Heart left ventricle (tissue), 16 donors: ENCODE measurements around the gene SCNN1G. TPM values are rescaled to one million over a fixed set of nuclear protein-coding genes. Genes with fewer than 3 reads are reported as not detected.

Experiments
- ATAC-seq, 4 donors: fragments of 200-7000 bp; cut with Tn5 transposase; one replicate each; pipeline ENCODE4 v1.9.1; 2020 to 2022; ENCODE audit warnings: moderate library complexity in 4 of 4, mild to moderate bottlenecking in 3 of 4, moderate number of reproducible peaks in 1 of 4
- DNase-seq, 5 donors: peaks; one replicate each; pipeline ENCODE4 v3.0.0-alpha.2; 2020
- H3K27ac ChIP-seq, 12 donors: fragments of 200-600 bp; sonication (generic) in 4 of 12; one replicate each; pipeline versions ENCODE4 v1.5.0 to v1.8.0; 2016 to 2022; ENCODE audit warnings: mild to moderate bottlenecking in 2 of 12
- H3K27me3 ChIP-seq, 9 donors: fragments of 200-600 bp; sonication (generic) in 2 of 9; one replicate each; pipeline versions ENCODE4 v1.5.1 to v1.8.0; 2016 to 2022; ENCODE audit warnings: mild to moderate bottlenecking in 3 of 9
- H3K36me3 ChIP-seq, 9 donors: fragments of 200-600 bp; sonication (generic) in 2 of 9; one replicate each; pipeline versions ENCODE4 v1.5.0 to v1.8.0; 2018 to 2022; ENCODE audit warnings: mild to moderate bottlenecking in 2 of 9
- H3K4me1 ChIP-seq, 12 donors: fragments of 200-600 bp; sonication (generic) in 4 of 12; one replicate each; pipeline versions ENCODE4 v1.5.0 to v1.8.0; 2016 to 2022; ENCODE audit warnings: mild to moderate bottlenecking in 3 of 12
- H3K4me3 ChIP-seq, 12 donors: fragments of 200-600 bp; sonication (generic) in 4 of 12; one replicate each; pipeline versions ENCODE4 v1.5.0 to v1.8.0; 2017 to 2022; ENCODE audit warnings: mild to moderate bottlenecking in 9 of 12, moderate library complexity in 4 of 12
- H3K9me3 ChIP-seq, 12 donors: fragments of 200-600 bp; sonication (generic) in 4 of 12; one replicate each; pipeline versions ENCODE4 v1.5.0 to v1.8.0; 2016 to 2022; ENCODE audit warnings: mild to moderate bottlenecking in 1 of 12
- CTCF ChIP-seq, 12 donors: fragments of 200-600 bp; sonication (generic) in 4 of 12; IDR thresholded peaks; one replicate each; pipeline versions ENCODE4 v1.5.0 to v1.8.0; 2018 to 2022; ENCODE audit warnings: antibody characterized with exemption in 12 of 12, mild to moderate bottlenecking in 5 of 12
- POLR2A ChIP-seq, 2 donors: fragments of 450-650 bp; IDR thresholded peaks; one replicate each; pipeline ENCODE4 v1.6.1; 2017; ENCODE audit warnings: antibody characterized with exemption in 2 of 2, mild to moderate bottlenecking in 2 of 2, moderate library complexity in 2 of 2
- WGBS, 4 donors: extraction: QIAGEN DNeasy Blood & Tissue Kit in 2 of 4; methylation state at CpG; one replicate each; pipeline versions ENCODE4 v1.1.5 to v1.1.7; 2013 to 2018; 5-methylcytosine and 5-hydroxymethylcytosine counted together
- intact Hi-C, 10 donors: fragments of 100-400 bp; cut with DNase I; formaldehyde crosslinking; loops; one replicate each; pipeline versions ENCODE4 v1.11.1 to v1.14.2; 2022
- polyA plus RNA-seq, 2 donors: library from polyadenylated mRNA; stranded (reverse); fragments of 200-250 nt; gene quantifications; one replicate each; pipeline ENCODE4 v1.2.3, GENCODE V29; 2013
- total RNA-seq, 9 donors: library from RNA; depleted of rRNA in 2 of 9; stranded (reverse); fragments of >200 nt in 2 of 9; fragmentation: NEBNext Ultra II Directional in 3 of 9; extraction: Animal tissue kit (Norgen Biotek cat#: 25700) in 3 of 9; gene quantifications; one replicate each; pipeline versions ENCODE4 v1.1.0 to v1.2.4, GENCODE V29; 2016 to 2023
- donor health status: ischemic (EF 13 %, LVEDD 7.1; RV severe dilation, severe dysfunction).
- donor health status: healthy with polysubstance abuse.
- donor health status: DM: no; HTN: yes; CAD: no.
- donor health status: DM: no; HTN: no; CAD: no.
- donor health status: ischemic (EF 25% LVEDD 6.9; RV normal size, moderate dysfunction).
- donor health status: ischemic (EF 25% LVEDD 5.7; RV mildly dilated, moderate dysfunction).
- donor health status: healthy.
- donor health status: DM: yes; HTN: yes; CAD: no.
- donor health status: ischemic (EF 35%, LVEDD 5.7; RV mildly dilated, moderate dysfunction).
- donor health status: nonischemic (EF 11% LVEDD 7.7; RV severe dilation, severe dysfunction).
- donor health status: DM: yes; HTN: yes; CAD: no.
- donor health status: PGD.
- donor health status: ischemic (EF 29% LVEDD 5.4; RV normal size, mild dysfunction).
- donor health status: nonischemic (EF 23%, LVEDD 6.1; RV moderate dilation, normal function).

The SCNN1G gene
- total and polyA plus RNA-seq, 11 donors, result 0.03 to 0.20 (median 0.12) TPM; not detected in 7

GRCh38 chr16:23202166-23202565 lies 19.6 kb downstream of the SCNN1G start:
- H3K27ac ChIP-seq, result no peak overlapping the region
- TF ChIP-seq CTCF (IDR thresholded peaks at IDR 0.05) (no peak), POLR2A (IDR thresholded peaks at IDR 0.05) (no peak)
- WGBS, 4 donors, result 92 to 94% (median 93%) methylated on average over 1 of the region's 1 CpG

DNA sequence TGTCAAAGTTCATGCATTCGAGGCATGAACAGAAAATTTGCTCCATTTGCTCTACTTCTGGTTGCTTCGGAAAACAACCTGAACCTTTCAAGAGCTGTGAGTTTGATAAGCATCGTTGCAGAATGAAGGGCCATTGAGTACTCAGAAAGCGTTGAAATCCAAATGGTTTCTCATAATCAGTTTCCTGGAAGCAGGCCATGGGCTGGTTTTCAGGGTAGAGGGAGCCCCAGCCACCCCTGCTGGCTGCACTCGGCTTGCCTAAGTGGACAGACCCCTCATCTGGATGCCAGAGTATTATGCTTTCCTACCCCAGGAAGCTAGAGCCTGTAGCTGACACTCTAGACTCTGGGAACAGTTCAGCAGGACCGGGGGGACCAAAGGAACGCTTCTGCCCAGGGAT lies 24.4 kb downstream of the SCNN1G start:
- ATAC-seq, result no peak

More at GRCh38 chr16:23202166-23202565, 19.6 kb downstream of the SCNN1G start:
- no peaks in the 10 kb centered on the region for H3K4me1 ChIP-seq
- H3K27me3 ChIP-seq, result peaks cover 0 to 27% (median 0%) of the 10 kb centered on the region in 9 donors
- no peak for ATAC-seq
- H3K4me3 ChIP-seq, result no peak overlapping the region
- no peaks in the 10 kb centered on the region for H3K9me3 ChIP-seq
- intact Hi-C loops, result no loop called here
- no peaks in the 10 kb centered on the region for H3K36me3 ChIP-seq
- DNase-seq, result no peak

GRCh38 chr16:23207485-23207884 lies 24.9 kb downstream of the SCNN1G start:
- no peaks in the 10 kb centered on the region for H3K36me3 ChIP-seq
- 67 to 81% (median 70%) methylated on average over 3 of the region's 3 CpGs for WGBS, 4 donors
- intact Hi-C loops, result no loop called here
- H3K4me1 ChIP-seq, result no peaks in the 10 kb centered on the region
- no peak overlapping the region for H3K4me3 ChIP-seq
- no peak for TF ChIP-seq POLR2A (IDR thresholded peaks at IDR 0.05)
- no peak for TF ChIP-seq CTCF (IDR thresholded peaks at IDR 0.05)
- no peak overlapping the region for H3K27ac ChIP-seq
- H3K9me3 ChIP-seq, result no peaks in the 10 kb centered on the region
- peaks cover 0 to 8% (median 0%) of the 10 kb centered on the region in 9 donors for H3K27me3 ChIP-seq
- ATAC-seq, result no peak
- DNase-seq, result no peak

More for the DNA sequence above, 24.4 kb downstream of the SCNN1G start:
- intact Hi-C loops, result no loop called here
- Histone ChIP-seq H3K36me3 (no peaks in the 10 kb centered on the region), H3K4me3 (no peak overlapping the region), H3K27me3 (peaks cover 0 to 8% (median 0%) of the 10 kb centered on the region in 9 donors), H3K27ac (no peak overlapping the region), H3K9me3 (no peaks in the 10 kb centered on the region), H3K4me1 (no peaks in the 10 kb centered on the region)
- 57 to 70% (median 64%) methylated on average over 7 of the region's 7 CpGs for WGBS, 4 donors
- no peak for DNase-seq
- TF ChIP-seq POLR2A (IDR thresholded peaks at IDR 0.05) (no peak), CTCF (IDR thresholded peaks at IDR 0.05) (no peak)

DNA sequence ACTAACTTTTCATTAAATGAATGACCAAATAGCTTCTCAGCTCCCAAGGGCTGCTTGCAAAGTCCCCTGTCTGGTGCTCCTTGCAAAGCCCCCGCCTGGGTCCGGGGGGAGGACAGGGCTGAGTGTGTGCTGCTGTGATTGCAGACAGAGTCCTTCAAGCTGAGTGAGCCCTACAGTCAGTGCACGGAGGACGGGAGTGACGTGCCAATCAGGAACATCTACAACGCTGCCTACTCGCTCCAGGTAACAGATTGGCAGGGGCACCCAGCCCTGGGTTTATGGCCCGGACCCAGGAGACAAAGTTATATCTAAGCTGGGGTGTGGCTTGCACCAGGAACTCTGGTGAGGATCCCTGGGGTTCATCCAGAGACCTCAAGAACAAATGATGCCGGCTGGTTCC lies 27.1 kb downstream of the SCNN1G start:
- no peaks in the 10 kb centered on the region for H3K9me3 ChIP-seq
- no peak overlapping the region for H3K27ac ChIP-seq
- no peak for ATAC-seq
- TF ChIP-seq CTCF (IDR thresholded peaks at IDR 0.05) (no peak), POLR2A (IDR thresholded peaks at IDR 0.05) (no peak)
- no peaks in the 10 kb centered on the region for H3K4me1 ChIP-seq
- H3K4me3 ChIP-seq, result no peak overlapping the region
- H3K27me3 ChIP-seq, result peaks cover 0 to 8% (median 0%) of the 10 kb centered on the region in 9 donors
- no peak for DNase-seq
- 79 to 82% (median 80%) methylated on average over 9 of the region's 9 CpGs for WGBS, 4 donors
- intact Hi-C loops, result no loop called here
- H3K36me3 ChIP-seq, result no peaks in the 10 kb centered on the region
